HepG2 (cell line): ENCODE measurements around the gene MAEA. TPM values are rescaled to one million over a fixed set of nuclear protein-coding genes. Genes with fewer than 3 reads are reported as not detected.

Source experiments
- ATAC-seq: fragments of 200-7000 bp; cut with Tn5 transposase; 3 replicates; pipeline ENCODE4 v1.9.1; 2020; ENCODE audit warnings: mild to moderate bottlenecking, moderate library complexity
- BruUV-seq: library from RNA; stranded (reverse); fragments of 400-500 nt; replicated peaks from 2 replicates; lab custom pipeline; 2021; lab: Mats Ljungman, UMichigan
- CTCF ChIA-PET: fragments of 300-600 bp; formaldehyde crosslinking; extraction: SDS; loops from one replicate; lab custom pipeline; 2021; ENCODE audit warnings: low total read pairs, inconsistent platforms, low intra/inter-chr PET ratio; lab: Yijun Ruan, JAX
- POLR2A ChIA-PET: fragments of 350-600 bp; sonication (Branson Sonifier 250); formaldehyde crosslinking; loops from one replicate; lab custom pipeline; 2020; ENCODE audit warnings: antibody characterized with exemption, inconsistent platforms; lab: Yijun Ruan, JAX
- DNase-seq: peaks from one replicate; pipeline ENCODE4 v3.0.0-alpha.2; 2015; ENCODE audit warnings: low spot score
- FAIRE-seq: peaks from 3 replicates; lab custom pipeline; 2011; peaks lifted over from hg19 to GRCh38; lab: Jason Lieb, UNC
- H2AFZ ChIP-seq: one replicate; pipeline ENCODE4 v1.6.1; 2011; ENCODE audit warnings: low read length, inconsistent platforms
- H3K27ac ChIP-seq: fragments of 300-600 bp; 3 replicates; pipeline ENCODE4 v1.8.0; 2011; ENCODE audit warnings: mixed run types, mild to moderate bottlenecking, mixed read lengths, low read length, inconsistent platforms; ENCODE audit not compliant: insufficient read depth; ENCODE audit errors: extremely low read length
- H3K27me3 ChIP-seq, 2 experiments: fragments of 200-600 bp in 1 of 2; 2 replicates in 1 of 2; 3 replicates in 1 of 2; pipeline versions ENCODE4 v1.6.0 to v1.8.0; 2011; ENCODE audit warnings: low read length in 2 of 2, mild to moderate bottlenecking in 2 of 2, moderate library complexity in 2 of 2, inconsistent platforms in 1 of 2; ENCODE audit not compliant: insufficient read depth in 2 of 2, control insufficient read depth in 1 of 2
- H3K36me3 ChIP-seq, 2 experiments: fragments of 200-600 bp in 1 of 2; replicated peaks in 1 of 2; 2 replicates in 1 of 2; 3 replicates in 1 of 2; pipeline versions ENCODE4 v1.5.1 to v1.8.0; 2011; ENCODE audit warnings: low read length in 2 of 2, inconsistent platforms in 1 of 2; ENCODE audit not compliant: insufficient read depth in 2 of 2, control insufficient read depth in 1 of 2
- H3K4me1 ChIP-seq: 2 replicates; pipeline ENCODE4 v1.5.1; 2012; ENCODE audit warnings: low read length, inconsistent platforms; ENCODE audit not compliant: insufficient read depth
- H3K4me2 ChIP-seq: 2 replicates; pipeline ENCODE4 v1.6.0; 2011; ENCODE audit warnings: low read depth, low read length, inconsistent platforms
- H3K4me3 ChIP-seq, 3 experiments: fragments of 200-600 bp in 1 of 3; sonication (generic), shearing (Covaris generic) in 1 of 3; replicated peaks in 1 of 3; 2 replicates each; pipeline ENCODE4 v1.5.1; 2011 to 2016; ENCODE audit warnings: low read length in 3 of 3, inconsistent platforms in 2 of 3, low read depth in 2 of 3, mild to moderate bottlenecking in 2 of 3, control low read depth in 1 of 3, mixed read lengths in 1 of 3; ENCODE audit not compliant: insufficient read depth in 1 of 3
- H3K79me2 ChIP-seq: one replicate; pipeline ENCODE4 v1.6.1; 2011; ENCODE audit warnings: low read length, inconsistent platforms; ENCODE audit not compliant: insufficient read depth
- H3K9ac ChIP-seq: 2 replicates; pipeline ENCODE4 v1.6.0; 2011; ENCODE audit warnings: mild to moderate bottlenecking, low read depth, low read length, inconsistent platforms; ENCODE audit not compliant: insufficient read depth
- H3K9me3 ChIP-seq: 2 replicates; pipeline ENCODE4 v1.5.1; 2012; ENCODE audit warnings: mild to moderate bottlenecking, low read length
- H4K20me1 ChIP-seq: 2 replicates; pipeline ENCODE4 v1.6.0; 2011; ENCODE audit warnings: inconsistent platforms, mild to moderate bottlenecking, low read length, moderate library complexity; ENCODE audit not compliant: insufficient read depth
- AGO2 ChIP-seq: fragments of 200-400 bp; formaldehyde crosslinking; optimal IDR thresholded peaks from 2 replicates; pipeline ENCODE3; 2017; ENCODE audit warnings: mild to moderate bottlenecking, low read depth, low read length, moderate library complexity
- GATAD2A ChIP-seq: IDR thresholded peaks from 2 replicates; pipeline ENCODE4 v1.6.1; 2016
- HIVEP1 ChIP-seq: sonication (generic); formaldehyde crosslinking; IDR thresholded peaks from 2 replicates; pipeline ENCODE4 v1.4.0; 2020; ENCODE audit warnings: mild to moderate bottlenecking, missing genetic modification reagents
- PHB2 ChIP-seq: fragments of 450-650 bp; IDR thresholded peaks from 2 replicates; pipeline ENCODE4 v1.6.1; 2018; ENCODE audit not compliant: partially characterized antibody
- REPIN1 ChIP-seq: sonication (generic); formaldehyde crosslinking; IDR thresholded peaks from 2 replicates; pipeline ENCODE4 v1.8.0; 2022; ENCODE audit warnings: missing genetic modification reagents, low read depth, mild to moderate bottlenecking, borderline replicate concordance
- SKI ChIP-seq: fragments of 450-650 bp; IDR thresholded peaks from one replicate; pipeline ENCODE4 v1.6.1; 2018; ENCODE audit warnings: mild to moderate bottlenecking; ENCODE audit not compliant: partially characterized antibody
- SRSF1 ChIP-seq: fragments of 200-400 bp; formaldehyde crosslinking; optimal IDR thresholded peaks from 2 replicates; pipeline ENCODE3; 2017; ENCODE audit warnings: mild to moderate bottlenecking, low read depth, low read length, moderate library complexity
- ZBTB38 ChIP-seq: sonication (generic); formaldehyde crosslinking; IDR thresholded peaks from 2 replicates; pipeline ENCODE4 v1.5.1; 2020; ENCODE audit warnings: mild to moderate bottlenecking, missing genetic modification reagents
- ZNF607 ChIP-seq: sonication (generic); formaldehyde crosslinking; IDR thresholded peaks from 2 replicates; pipeline ENCODE4 v1.5.1; 2020; ENCODE audit warnings: missing genetic modification reagents, mild to moderate bottlenecking, borderline replicate concordance
- WGBS: methylation state at CpG from one replicate; pipeline ENCODE4 v1.1.6; 2017; ENCODE audit warnings: low lambda C conversion rate; 5-methylcytosine and 5-hydroxymethylcytosine counted together
- in situ Hi-C: cut with HindIII; loops from 2 replicates; pipeline ENCODE4 v1.10.0; 2017; ENCODE audit warnings: low pct_unique_long_range_greater_than_20kb; ENCODE audit not compliant: extremely low pct_ligation_motif_present
- intact Hi-C: fragments of 100-400 bp; cut with micrococcal nuclease; formaldehyde crosslinking; loops from one replicate; pipeline ENCODE4 v1.10.0; 2022; ENCODE audit not compliant: unreplicated experiment
- polyA plus RNA-seq, 8 experiments: library from polyadenylated mRNA; depleted of rRNA in 3 of 8; stranded (reverse) in 7 of 8; unstranded in 1 of 8; fragments of >200 nt; fragmentation: Illumina TruSeq in 4 of 8; extraction: Trizol in 4 of 8; gene quantifications; 2 replicates each; pipeline versions ENCODE4 v1.2.1 to v1.2.3, GENCODE V29; 2011 to 2016; ENCODE audit warnings: low read depth in 4 of 8, missing spikeins in 1 of 8, mixed read lengths in 1 of 8; ENCODE audit not compliant: insufficient read depth in 1 of 8
- total RNA-seq, 5 experiments: library from RNA; depleted of rRNA; stranded (reverse); fragments of >200 nt; fragmentation: Illumina TruSeq; extraction: Trizol; gene quantifications; 2 replicates each; pipeline ENCODE4 v1.2.3, GENCODE V29; 2016; ENCODE audit warnings: low read depth in 1 of 5
- TF ChIP-seq, protein P1 (sequence below): sonication (generic); formaldehyde crosslinking; IDR thresholded peaks from 2 replicates; pipeline ENCODE4; 2020; ENCODE audit warnings: missing genetic modification reagents, mild to moderate bottlenecking, borderline replicate concordance

The MAEA gene
- total and polyA plus RNA-seq, 2 of the 13 experiments (the other 11 are each of a cell fraction or from before 2014, with no cell fraction given), result 52.0 to 57.1 TPM

GRCh38 chr4:1307951-1308735, 18.5 kb downstream of the MAEA start:
- TF ChIP-seq ZNF607 (CRISPR knock-in tag), result no peak
- peak; percentile 50 for TF ChIP-seq AGO2
- TF ChIP-seq ZBTB38, result peak; percentile 39; the same call in 1 of the 2 replicates
- Histone ChIP-seq H3K9ac (no peak overlapping the region), H3K4me2 (no peak overlapping the region), H3K27ac (no peak overlapping the region), H3K79me2 (peaks cover 82% of the 10 kb centered on the region), H3K9me3 (no peaks in the 10 kb centered on the region), H3K4me3 (no peak overlapping the region), H3K27me3 (no peaks in the 10 kb centered on the region), H2AFZ (no peak overlapping the region), H4K20me1 (peaks cover 11% of the 10 kb centered on the region; the same call in 1 of the 2 replicates), H3K4me1 (peaks cover 73% of the 10 kb centered on the region), H3K36me3 (peaks cover 7 to 10% of the 10 kb centered on the region in 2 experiments; a peak in 4 of 5 replicates)
- ATAC-seq (no peak), FAIRE-seq (no peak), DNase-seq (no peak)
- 97% methylated on average over 32 of the region's 34 CpGs for WGBS
- in situ Hi-C loops (no loop called here), intact Hi-C loops (loop anchor here (2.0 to 5.0 kb wide), 2 partner anchors 21 to 39 kb away; partner anchors contain the start of gene UVSSA)
- BruUV-seq, result no TSS peak
- ChIA-PET POLR2A (interaction anchor here (1.5 to 2.6 kb wide), 5 partner anchors 18 to 135 kb away, joined by 6 to 29 read pairs (median 15); partner anchors contain the start of genes CTBP1, MAEA, SPON2 and UVSSA), CTCF (no interaction called here)

DNA sequence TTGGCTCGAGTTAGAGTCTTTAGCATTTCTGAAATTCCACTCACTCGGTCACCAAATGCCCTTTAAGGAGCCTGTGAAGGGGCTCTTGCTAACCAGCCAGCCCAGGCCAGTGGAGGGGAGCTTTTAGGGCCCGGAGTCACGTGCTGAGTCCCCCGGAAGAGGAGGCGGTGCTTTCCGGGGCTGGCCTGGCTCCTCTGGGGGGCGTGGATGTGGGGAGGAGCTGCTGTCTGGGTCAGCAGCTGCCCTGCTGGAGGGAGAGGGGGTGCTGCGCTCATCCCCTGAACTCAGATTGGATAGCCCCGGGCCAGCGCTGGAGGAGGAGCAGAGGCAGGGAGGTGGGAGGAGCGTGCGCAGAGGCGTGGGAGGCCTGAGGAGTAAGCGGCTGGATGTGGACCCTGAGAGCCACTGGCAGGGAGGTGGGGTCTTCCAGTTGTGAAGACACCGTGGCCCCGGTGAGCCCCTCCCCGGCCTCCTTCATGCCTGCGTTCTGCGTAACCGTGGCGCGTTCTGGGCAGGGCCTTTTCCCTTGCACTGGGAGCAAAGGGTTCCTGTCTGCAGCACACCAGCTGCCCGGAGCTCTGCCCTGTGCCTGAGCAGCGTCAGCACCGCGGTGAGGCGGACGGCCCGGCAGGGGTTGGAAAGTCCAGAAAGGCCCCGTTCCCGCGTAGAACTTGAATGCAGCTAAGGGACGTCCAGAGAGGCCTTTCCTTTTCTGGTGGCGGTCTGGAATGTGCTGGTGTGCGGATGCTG, 19.7 kb downstream of the MAEA start:
- BruUV-seq, result no TSS peak
- peak overlapping the region; percentile 57 to 78 (median 73); a peak in 5 of 6 replicates for H3K4me3 ChIP-seq
- peak overlapping the region; percentile 92 for H3K4me2 ChIP-seq
- H2AFZ ChIP-seq, result no peak overlapping the region
- intact Hi-C loops, result loop anchor here (2.0 to 5.0 kb wide), 2 partner anchors 23 to 38 kb away; partner anchors contain the start of gene UVSSA
- no peaks in the 10 kb centered on the region for H3K27me3 ChIP-seq
- peak overlapping the region; percentile 75 for H3K27ac ChIP-seq
- no peaks in the 10 kb centered on the region for H3K9me3 ChIP-seq
- ChIA-PET CTCF (no interaction called here), POLR2A (interaction anchor here (0.7 to 2.6 kb wide), 8 partner anchors 9 to 137 kb away, joined by 3 to 29 read pairs (median 8); partner anchors contain the start of genes CTBP1, MAEA, SPON2 and UVSSA)
- DNase-seq (peak; percentile 91), FAIRE-seq (peak; percentile 85), ATAC-seq (peak; percentile 95)
- WGBS, result 0% methylated on average over 25 of the region's 36 CpGs
- H4K20me1 ChIP-seq, result peaks cover 11% of the 10 kb centered on the region; the same call in 1 of the 2 replicates
- H3K79me2 ChIP-seq, result peaks cover 76% of the 10 kb centered on the region
- H3K36me3 ChIP-seq, result peaks cover 11 to 20% of the 10 kb centered on the region in 2 experiments
- peak overlapping the region; percentile 74 for H3K9ac ChIP-seq
- in situ Hi-C loops, result no loop called here
- H3K4me1 ChIP-seq, result peaks cover 72% of the 10 kb centered on the region
- TF ChIP-seq REPIN1 (CRISPR knock-in tag), result peak; percentile 12; the same call in 1 of the 2 replicates
- peak; percentile 54; the same call in 1 of the 2 replicates for TF ChIP-seq HIVEP1
- TF ChIP-seq PHB2, result no peak
- no peak for TF ChIP-seq SKI
- TF ChIP-seq, protein P1, sequence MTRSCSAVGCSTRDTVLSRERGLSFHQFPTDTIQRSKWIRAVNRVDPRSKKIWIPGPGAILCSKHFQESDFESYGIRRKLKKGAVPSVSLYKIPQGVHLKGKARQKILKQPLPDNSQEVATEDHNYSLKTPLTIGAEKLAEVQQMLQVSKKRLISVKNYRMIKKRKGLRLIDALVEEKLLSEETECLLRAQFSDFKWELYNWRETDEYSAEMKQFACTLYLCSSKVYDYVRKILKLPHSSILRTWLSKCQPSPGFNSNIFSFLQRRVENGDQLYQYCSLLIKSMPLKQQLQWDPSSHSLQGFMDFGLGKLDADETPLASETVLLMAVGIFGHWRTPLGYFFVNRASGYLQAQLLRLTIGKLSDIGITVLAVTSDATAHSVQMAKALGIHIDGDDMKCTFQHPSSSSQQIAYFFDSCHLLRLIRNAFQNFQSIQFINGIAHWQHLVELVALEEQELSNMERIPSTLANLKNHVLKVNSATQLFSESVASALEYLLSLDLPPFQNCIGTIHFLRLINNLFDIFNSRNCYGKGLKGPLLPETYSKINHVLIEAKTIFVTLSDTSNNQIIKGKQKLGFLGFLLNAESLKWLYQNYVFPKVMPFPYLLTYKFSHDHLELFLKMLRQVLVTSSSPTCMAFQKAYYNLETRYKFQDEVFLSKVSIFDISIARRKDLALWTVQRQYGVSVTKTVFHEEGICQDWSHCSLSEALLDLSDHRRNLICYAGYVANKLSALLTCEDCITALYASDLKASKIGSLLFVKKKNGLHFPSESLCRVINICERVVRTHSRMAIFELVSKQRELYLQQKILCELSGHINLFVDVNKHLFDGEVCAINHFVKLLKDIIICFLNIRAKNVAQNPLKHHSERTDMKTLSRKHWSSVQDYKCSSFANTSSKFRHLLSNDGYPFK (CRISPR knock-in tag), result peak; percentile 48; the same call in 1 of the 2 replicates
- TF ChIP-seq GATAD2A, result peak; percentile 56; the same call in 1 of the 2 replicates
- peak; percentile 64 for TF ChIP-seq SRSF1
